ENCODE measurements around the gene NAT16. TPM values are rescaled to one million over a fixed set of nuclear protein-coding genes. Genes with fewer than 3 reads are reported as not detected.
A peak's percentile ranks its signal among the peaks of the same experiment; 100 is the strongest.

NAT16 gene
- total and polyA plus RNA-seq, 2 of the 8 experiments (the other 6 are each of a cell fraction or from before 2014, with no cell fraction given): 0.26 to 0.84 TPM

DNA sequence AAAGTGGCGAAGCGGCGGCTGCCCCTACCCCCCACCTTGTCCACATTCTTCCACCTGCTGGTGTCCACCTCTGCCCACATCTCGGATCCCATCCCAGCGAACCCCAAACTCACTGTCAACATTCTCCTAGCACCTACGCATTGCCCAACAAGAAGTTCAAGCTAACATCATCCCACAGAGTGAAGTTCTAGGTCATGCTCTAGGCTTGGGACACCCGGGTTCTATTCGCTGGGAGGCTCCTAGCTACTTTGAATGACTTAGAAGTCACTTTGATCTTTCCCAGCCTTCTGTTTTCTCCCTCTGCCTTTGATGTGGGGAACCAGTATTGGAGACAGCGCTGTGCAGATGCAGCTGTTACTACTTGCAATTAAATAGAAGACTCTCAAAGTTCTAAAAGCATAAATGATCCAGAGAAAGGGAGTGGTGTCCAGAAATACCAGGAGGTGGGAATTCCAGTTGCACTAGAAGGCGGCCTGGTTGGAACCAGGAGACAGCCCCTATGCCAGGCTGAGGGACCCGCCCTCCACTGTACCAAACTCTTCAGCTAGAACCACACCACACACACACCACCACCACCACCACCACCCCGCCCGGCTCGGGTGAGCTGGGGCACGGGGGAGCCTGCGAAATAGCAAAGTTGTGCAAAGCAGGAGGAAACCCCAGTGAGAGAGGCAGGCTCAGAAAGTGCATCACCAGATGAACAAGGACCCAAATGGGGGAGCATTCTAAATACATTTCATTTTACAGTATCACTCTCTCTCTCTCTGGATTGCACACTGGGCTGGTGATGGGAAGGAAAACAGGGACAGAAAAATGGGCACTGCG is 9.3 kb downstream of the NAT16 start:
- TF ChIP-seq HDAC2 (IDR thresholded peaks at IDR 0.05; ENCODE audit: borderline replicate concordance in 1 of 2, low read depth in 2 of 2, low read length in 2 of 2): no peak
- TF ChIP-seq SUZ12 (IDR thresholded peaks at IDR 0.05; ENCODE audit: low read length): peak; percentile 38
- peak; percentile 79 for TF ChIP-seq EZH2 (IDR thresholded peaks at IDR 0.05; ENCODE audit: low read depth, low read length, severe bottlenecking)
- no peak for TF ChIP-seq PHF8 (conservative IDR thresholded peaks at IDR 0.05; ENCODE audit: low read depth, low read length)
- POLR2A ChIA-PET (ENCODE audit: partially characterized antibody): interaction anchor here (0.6 to 2.2 kb wide), 10 partner anchors 8 to 315 kb away, joined by 3 to 10 read pairs (median 4); no protein-coding TSS in a partner anchor
- peak overlapping the region; percentile 44 to 95 for H3K4me2 ChIP-seq (ENCODE audit: insufficient read depth in 1 of 2, low read depth in 2 of 2, low read length in 2 of 2)

More for the DNA sequence above, 9.3 kb downstream of the NAT16 start:
- Histone ChIP-seq H3K79me1 (ENCODE audit: low read depth, low read length) (no peaks in the 10 kb centered on the region), H3K56ac (replicated peaks; ENCODE audit: insufficient read length, low read depth, low read length) (no peak overlapping the region), H2BK15ac (ENCODE audit: low read length) (peak overlapping the region; percentile 98; the same call in 1 of the 2 replicates), H3K36me3 (ENCODE audit: control insufficient read depth in 2 of 4, insufficient read depth in 4 of 4, low read length in 3 of 4) (no peaks in the 10 kb centered on the region), H2BK120ac (replicated peaks; ENCODE audit: low read depth, low read length) (no peak overlapping the region), H3K14ac (ENCODE audit: insufficient read length) (no peak overlapping the region), H3K4ac (replicated peaks; ENCODE audit: insufficient read length, low read depth, low read length) (no peak overlapping the region), H3K18ac (ENCODE audit: extremely low read depth, low read length) (no peak overlapping the region; the same call in 1 of the 2 replicates), H2AFZ (ENCODE audit: low read length) (no peak overlapping the region), H2BK20ac (ENCODE audit: low read length) (peak overlapping the region; percentile 98; the same call in 1 of the 2 replicates), H4K5ac (ENCODE audit: insufficient read length, low read depth, low read length) (no peak overlapping the region), H3K9ac (replicated peaks in 1 of 4; ENCODE audit: extremely low read depth in 1 of 4, low read depth in 3 of 4, low read length in 3 of 4) (no peak overlapping the region), H2BK5ac (ENCODE audit: low read depth, low read length) (no peak overlapping the region), H3K4me1 (replicated peaks in 1 of 4; ENCODE audit: control insufficient read depth in 3 of 4, insufficient read depth in 4 of 4, low read length in 3 of 4) (peaks cover 11 to 71% (median 47%) of the 10 kb centered on the region in 4 experiments), H3K4me3 (ENCODE audit: extremely low read depth in 1 of 4, insufficient read depth in 2 of 4, low read depth in 3 of 4, low read length in 4 of 4) (peak overlapping the region in 3 of 4 experiments; percentile 30 to 68 (median 44); a peak in 4 of 8 replicates), H2AK5ac (ENCODE audit: low read depth, low read length) (no peak overlapping the region), H3K9me3 (ENCODE audit: insufficient read depth in 2 of 2, low read depth in 1 of 2, low read length in 1 of 2) (no peaks in the 10 kb centered on the region), H4K20me1 (replicated peaks in 1 of 2; ENCODE audit: control insufficient read depth in 1 of 2, insufficient read depth in 2 of 2, low read length in 2 of 2) (peaks cover 0 to 9% of the 10 kb centered on the region in 2 experiments), H4K8ac (ENCODE audit: extremely low read depth, insufficient read depth, low read length) (no peak overlapping the region), H3K23me2 (ENCODE audit: low read depth, low read length) (peaks cover 33% of the 10 kb centered on the region), H3K27me3 (replicated peaks in 1 of 4; ENCODE audit: control insufficient read depth in 3 of 4, extremely low read depth in 1 of 4, insufficient read depth in 3 of 4, low read length in 3 of 4) (peaks cover 54 to 96% (median 84%) of the 10 kb centered on the region in 4 experiments), H4K91ac (replicated peaks; ENCODE audit: insufficient read length, low read length) (no peak overlapping the region), H3K79me2 (ENCODE audit: control insufficient read depth in 1 of 2, insufficient read depth in 2 of 2, low read length in 2 of 2) (no peaks in the 10 kb centered on the region), H2BK12ac (ENCODE audit: low read depth, low read length) (peak overlapping the region; percentile 87; the same call in 1 of the 2 replicates), H3K27ac (ENCODE audit: low read depth, low read length) (no peak overlapping the region), H3K23ac (ENCODE audit: insufficient read length) (no peak overlapping the region)
- 8% methylated on average over 17 of the region's 17 CpGs; no CpG with 5 or more reads in 1 of the 2 experiments for WGBS, 2 experiments (ENCODE audit: extremely low coverage in 1 of 2, insufficient coverage in 1 of 2, insufficient read length in 1 of 2, insufficient replicate concordance in 2 of 2, low coverage in 1 of 2, low lambda C conversion rate in 2 of 2, missing lambda C conversion rate in 1 of 2)
- CTCF ChIA-PET (ENCODE audit: partially characterized antibody): interaction anchor here (0.6 to 3.0 kb wide), 26 partner anchors 8 to 276 kb away, joined by 3 to 38 read pairs (median 4); partner anchors contain the start of genes MOGAT3 and NAT16
- FAIRE-seq: no peak
- DNase-seq (ENCODE audit: low read depth in 1 of 2, low spot score in 2 of 2): no peak

Measured in H1 (cell line).